Cardiac septum (tissue), 1 donor: ENCODE measurements around the gene COX20. TPM values are rescaled to one million over a fixed set of nuclear protein-coding genes. Genes with fewer than 3 reads are reported as not detected.
"Not testable (repeated sequence)": the region's sequence is repeated elsewhere in the genome, so short reads cannot be mapped to it uniquely, and the experiment has no call there.

ENCODE experiments used
- DNase-seq: peaks from one replicate; pipeline ENCODE4 v3.0.0-alpha.2; 2020; ENCODE audit warnings: low spot score
- intact Hi-C: fragments of 100-400 bp; cut with DNase I; formaldehyde crosslinking; loops from one replicate; pipeline ENCODE4 v1.14.0; 2022
- total RNA-seq: library from RNA; stranded (reverse); fragmentation: NEBNext Ultra II Directional; extraction: Animal tissue kit (Norgen Biotek cat#: 25700); gene quantifications from one replicate; pipeline ENCODE4 v1.2.1, GENCODE V29; 2021
- donor health status: DM: no; HTN: no; CAD: no.

Gene COX20
- total RNA-seq, 1 donor from 2014 or later = 83.7 TPM

DNA sequence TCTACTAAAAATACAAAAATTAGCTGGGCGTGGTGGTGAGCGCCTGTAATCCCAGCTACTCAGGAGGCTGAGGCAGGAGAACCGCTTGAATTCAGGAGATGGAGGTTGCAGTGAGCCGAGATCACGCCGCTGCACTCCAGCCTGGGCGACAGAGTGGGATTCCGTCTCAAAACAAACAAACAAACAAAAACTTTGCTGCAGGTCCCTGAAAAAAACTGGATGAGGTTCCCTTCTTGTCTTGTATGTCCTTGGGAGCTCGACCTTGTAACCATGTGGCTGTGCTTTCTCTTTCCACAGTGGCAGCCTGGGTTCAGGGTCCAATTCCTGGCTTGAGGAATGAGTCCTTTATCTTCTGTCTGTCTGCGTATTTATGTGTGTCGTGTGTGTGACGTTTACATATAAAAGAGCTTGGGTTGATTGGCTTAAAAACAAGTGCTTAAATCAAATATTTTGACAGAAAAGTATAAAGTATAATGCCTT, 18.0 kb upstream of the COX20 start:
- intact Hi-C loops = no loop called here
- no peak for DNase-seq

DNA sequence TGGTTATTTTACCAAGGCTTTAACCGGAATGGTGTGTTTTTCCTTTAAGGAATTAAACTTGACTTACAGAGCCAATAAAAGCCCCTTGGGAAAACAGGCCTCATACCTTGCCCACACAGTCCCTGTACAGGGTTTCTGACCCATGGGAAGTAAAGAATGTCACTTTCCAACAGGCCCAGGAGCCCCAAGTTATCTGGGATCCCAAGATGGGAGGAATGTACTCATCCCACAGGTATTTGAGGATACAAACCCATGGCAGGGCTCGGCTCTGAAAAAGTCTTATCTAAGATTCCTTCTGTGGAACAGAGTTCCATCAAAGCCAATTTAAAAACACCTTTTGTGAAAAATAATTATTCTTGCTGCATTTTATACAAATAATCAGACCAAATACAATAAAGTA, 15.3 kb upstream of the COX20 start:
- intact Hi-C loops = no loop called here
- no peak for DNase-seq

DNA sequence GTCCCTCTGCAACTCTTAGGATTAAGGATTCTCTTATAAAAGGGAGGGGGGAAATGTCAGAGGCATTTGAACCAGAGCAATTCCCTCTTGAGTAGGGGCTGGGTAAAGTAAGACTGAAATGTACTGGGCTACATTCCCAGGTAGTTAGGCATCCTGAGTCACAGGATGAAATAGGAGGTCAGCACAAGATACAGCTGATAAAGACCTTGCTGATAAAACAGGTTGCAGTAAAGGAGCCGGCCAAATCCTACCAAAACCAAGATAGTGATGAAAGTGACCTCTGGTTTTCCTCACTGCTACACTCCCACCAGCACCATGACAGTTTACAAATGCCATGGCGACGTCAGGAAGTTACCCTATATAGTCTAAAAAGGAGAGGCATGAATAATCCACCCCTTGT, 14.3 kb upstream of the COX20 start:
- intact Hi-C loops = no loop called here
- no peak for DNase-seq

DNA sequence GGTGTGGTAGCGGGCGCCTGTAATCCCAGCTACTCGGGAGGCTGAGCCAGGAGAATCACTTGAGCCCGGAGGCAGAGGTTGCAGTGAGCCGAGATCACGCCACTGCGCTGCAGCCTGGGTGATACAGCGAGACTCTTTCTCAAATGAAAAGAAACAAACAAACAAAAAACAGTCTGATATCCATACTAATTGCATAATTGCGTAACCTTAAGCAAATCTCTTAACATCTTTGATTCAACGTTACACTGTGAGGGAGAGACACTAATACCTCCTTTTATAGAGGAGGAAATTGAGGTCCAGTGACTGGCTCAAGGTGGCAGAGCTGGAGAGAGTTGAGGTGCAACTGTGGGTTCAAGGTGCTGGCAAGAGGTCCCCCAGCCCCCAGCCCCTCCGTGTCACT, 12.6 kb upstream of the COX20 start:
- no peak for DNase-seq
- intact Hi-C loops = no loop called here

DNA sequence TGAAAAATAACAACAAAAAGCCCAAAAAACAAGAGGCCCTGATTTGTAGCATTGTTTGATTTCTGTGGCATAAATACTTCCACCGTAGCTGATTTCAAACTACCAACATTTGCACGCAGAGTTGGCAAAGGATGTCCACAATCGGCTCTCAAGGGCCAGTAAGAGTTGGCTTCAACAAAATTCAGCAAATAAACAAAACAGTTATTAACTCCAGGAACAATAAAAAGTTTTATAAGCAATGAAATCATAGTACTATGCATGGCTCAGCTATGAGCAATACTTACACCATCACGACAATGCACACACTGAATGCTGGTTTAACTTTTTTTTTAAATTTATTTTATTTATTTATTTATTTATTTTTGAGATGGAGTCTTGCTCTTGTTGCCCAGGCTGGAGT, 8.7 kb upstream of the COX20 start:
- no peak for DNase-seq
- intact Hi-C loops = no loop called here

DNA sequence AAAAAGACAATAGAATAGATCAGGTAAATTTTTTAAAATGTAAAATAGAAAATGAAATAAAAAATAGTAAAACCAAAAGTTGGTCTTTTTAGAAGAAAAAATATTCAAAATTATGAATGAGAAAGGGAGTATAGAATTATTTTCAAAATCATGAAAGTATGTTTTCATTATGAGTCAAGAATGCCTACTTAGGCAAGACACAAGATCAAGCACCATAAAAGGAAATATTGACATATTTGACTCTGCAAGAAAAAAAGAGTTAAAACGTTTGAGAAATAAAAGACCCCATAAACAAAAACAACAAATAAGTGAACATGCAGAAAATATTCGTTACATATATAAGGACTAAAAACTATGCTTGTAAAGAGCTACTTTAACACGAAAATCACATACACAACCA, 4.8 kb upstream of the COX20 start:
- no peak for DNase-seq
- intact Hi-C loops = loop anchor here (10.0 kb wide), 1 partner anchor 366 kb away; the partner anchor contains the start of gene CATSPERE

DNA sequence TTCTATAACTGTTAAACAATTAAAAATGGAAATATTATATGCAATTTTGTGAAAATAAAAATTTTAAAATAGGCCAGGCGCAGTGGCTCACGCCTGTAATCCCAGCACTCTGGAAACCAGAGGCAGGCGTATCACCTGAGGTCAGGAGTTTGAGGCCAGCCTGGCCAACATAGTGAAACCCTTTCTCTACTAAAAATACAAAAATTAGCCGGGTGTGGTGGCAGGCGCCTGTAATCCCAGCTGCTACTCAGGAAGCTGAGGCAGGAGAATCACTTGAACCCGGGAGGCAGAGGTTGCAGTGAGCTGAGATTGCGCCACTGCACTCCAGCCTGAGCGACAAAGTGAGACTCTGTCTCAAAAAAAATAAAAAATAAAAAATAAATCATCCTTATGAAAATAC, 2.2 kb upstream of the COX20 start:
- intact Hi-C loops = loop anchor here (10.0 kb wide), 1 partner anchor 368 kb away; the partner anchor contains the start of gene CATSPERE
- not testable (repeated sequence) for DNase-seq

DNA sequence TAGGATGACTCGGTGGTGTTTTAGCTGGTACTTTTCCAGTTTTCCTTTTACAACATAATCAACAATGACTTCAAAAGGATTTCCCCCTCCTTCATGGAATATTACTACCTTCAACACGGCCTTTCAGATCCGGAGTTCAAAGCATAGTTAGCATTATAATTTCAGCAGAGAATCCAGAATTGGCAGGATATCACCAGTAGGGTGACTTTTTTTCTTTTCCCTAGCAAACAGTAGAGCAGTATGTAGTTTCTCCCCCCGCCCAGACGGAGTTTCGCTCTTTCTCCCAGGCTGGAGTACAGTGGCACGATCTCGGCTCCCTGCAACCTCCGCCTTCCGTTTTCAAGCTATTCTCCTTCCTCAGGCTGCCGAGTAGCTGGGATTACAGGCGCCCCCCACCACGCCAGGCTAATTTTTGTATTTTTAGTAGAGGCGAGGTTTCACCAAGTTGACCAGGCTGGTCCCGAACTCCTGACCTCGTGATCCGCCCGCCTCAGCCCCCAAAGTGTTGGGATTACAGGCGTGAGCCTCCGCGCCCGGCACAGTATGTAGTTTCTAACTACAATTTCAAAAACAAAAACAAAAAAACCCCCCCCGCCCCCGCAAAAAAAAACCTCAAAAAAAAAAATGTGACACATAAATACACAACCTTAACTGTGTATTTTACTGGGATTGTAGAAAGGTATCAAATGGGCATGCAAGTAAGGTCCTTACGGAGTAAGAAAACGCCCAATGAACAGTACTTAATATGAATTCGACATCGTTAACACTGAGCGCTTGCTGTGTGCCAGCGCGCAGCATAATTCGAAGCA, 1.5 kb upstream of the COX20 start:
- no peak for DNase-seq
- intact Hi-C loops = loop anchor here (2.0 to 10.0 kb wide), 2 partner anchors 209 to 369 kb away; partner anchors contain the start of gene CATSPERE

DNA sequence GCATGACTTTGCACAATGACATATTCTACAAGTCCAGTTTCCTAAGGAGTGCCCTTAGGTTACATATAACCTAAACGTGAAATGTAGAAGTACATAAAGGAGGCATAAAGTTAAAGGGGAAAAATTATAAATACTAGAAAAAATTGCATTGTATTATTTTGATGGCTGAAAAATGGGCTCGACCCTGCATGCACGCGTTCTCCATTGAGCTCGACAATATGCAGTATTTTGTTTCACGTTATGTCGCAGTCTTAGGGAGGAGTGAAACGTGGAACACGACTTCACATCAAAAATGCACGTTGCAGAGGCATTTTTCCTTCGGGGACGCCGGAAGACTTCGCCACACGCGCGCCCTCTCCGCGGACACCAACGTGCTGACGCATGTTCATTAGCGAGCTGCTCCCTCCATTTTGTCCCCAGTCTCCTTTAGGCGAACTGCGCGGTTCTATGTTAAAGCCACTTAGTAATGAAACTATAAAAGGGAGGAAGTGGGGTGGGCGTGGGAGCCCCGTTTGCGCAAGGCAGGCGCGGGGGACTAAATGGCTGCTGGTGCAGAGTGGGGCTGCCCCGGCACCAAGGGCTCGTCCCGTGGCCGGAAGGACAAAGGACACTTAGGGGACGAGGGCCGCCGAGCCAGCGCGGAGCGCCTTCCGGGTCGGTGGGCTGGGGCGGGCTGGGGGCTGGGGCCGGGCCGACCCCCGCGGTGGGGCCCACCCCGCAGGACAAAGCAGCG, 749 bp upstream of the COX20 start:
- intact Hi-C loops = loop anchor here (1.0 to 10.0 kb wide), 4 partner anchors 29 to 370 kb away; partner anchors contain the start of gene CATSPERE
- peak; percentile 93 for DNase-seq

DNA sequence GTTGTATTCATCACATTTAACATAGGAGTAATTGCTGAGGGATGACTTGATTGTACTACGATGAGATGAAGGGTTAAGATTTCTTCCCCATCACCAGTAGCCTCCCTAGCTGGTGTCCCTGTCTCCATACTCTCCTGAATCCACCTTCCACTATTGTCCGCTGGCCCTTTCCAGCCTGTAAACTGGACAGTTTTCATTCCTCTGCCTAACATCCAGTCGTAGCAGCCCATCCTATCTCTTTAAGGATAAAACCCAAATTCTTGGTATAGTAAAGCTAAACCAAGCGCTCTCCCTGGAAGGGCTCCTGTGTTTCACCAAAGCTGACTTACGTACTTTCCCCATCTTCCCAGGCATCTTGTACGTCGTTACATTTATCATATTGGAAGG, 670 bp downstream of the COX20 start:
- DNase-seq = no peak
- intact Hi-C loops = loop anchor here (10.0 kb wide), 1 partner anchor 371 kb away; the partner anchor contains the start of gene CATSPERE

DNA sequence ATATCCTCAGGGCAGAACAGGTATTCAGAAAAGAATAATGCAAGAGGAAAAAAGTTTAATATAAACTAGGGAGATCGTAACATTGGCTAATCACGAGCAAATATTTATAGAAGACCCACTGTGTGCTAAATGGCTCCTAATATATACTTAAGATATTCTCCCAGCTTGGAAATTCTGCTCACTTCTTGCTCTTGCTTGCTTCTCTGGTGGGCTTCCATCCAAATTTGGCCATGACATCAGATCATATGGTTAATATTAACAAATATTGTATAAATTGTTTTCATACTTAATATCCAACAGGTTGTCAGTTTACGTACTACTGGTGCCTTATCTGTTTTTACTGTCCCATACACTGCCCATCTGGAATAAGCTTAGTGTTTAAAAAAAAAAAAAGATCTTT, 1.1 kb downstream of the COX20 start:
- DNase-seq = no peak
- intact Hi-C loops = loop anchor here (10.0 kb wide), 1 partner anchor 372 kb away; the partner anchor contains the start of gene CATSPERE

DNA sequence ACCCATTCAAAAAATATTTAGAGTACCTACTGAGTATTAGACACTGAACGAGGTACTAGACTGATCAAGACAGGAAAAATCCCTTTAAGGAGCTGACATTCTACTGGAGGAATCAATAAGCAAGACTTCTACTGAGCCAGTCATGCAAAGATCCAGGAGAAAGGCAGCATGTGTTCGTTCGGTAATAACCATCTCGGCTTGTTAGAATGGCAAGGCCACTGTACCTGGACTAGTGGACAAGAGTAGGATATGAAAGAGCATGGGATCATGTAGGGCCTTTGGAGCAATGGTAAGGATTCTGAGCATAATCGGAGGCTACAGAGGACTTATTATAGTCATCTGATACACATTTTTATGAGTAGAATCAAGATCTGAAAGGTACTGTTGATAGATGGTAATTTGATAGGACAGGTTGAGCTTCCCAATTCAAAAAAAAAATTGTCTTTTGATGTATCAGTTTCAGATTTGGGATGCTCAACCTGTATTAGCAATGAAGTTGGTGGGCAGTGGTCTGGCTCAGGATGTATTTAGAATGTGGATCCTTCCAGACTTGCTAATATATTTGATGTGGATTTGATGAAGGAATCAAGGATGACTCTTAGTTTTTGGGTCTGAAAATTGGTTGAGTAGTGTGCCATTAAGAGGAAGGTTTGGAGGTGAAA, 2.3 kb downstream of the COX20 start:
- intact Hi-C loops = loop anchor here (10.0 kb wide), 1 partner anchor 373 kb away; the partner anchor contains the start of gene CATSPERE
- DNase-seq = no peak

DNA sequence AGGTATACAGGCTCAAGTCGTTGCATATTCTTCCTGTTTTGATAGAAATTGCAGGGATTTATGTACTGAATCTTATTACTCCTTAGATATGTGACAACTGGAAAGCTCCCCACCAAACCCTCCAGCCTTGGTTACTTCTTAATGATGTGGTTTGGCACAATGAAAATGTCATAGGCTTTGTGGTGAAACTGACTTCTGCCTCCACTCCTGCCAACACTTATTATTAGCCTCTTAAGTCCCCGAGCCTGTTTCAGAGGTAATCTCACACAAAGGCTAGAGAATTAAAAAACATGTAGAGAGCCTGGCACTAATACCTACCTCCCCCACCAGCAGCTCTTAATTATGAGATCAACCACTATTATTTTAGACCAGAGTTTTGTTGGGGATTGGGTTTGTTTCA, 4.2 kb downstream of the COX20 start:
- intact Hi-C loops = loop anchor here (10.0 kb wide), 1 partner anchor 375 kb away; the partner anchor contains the start of gene CATSPERE

DNA sequence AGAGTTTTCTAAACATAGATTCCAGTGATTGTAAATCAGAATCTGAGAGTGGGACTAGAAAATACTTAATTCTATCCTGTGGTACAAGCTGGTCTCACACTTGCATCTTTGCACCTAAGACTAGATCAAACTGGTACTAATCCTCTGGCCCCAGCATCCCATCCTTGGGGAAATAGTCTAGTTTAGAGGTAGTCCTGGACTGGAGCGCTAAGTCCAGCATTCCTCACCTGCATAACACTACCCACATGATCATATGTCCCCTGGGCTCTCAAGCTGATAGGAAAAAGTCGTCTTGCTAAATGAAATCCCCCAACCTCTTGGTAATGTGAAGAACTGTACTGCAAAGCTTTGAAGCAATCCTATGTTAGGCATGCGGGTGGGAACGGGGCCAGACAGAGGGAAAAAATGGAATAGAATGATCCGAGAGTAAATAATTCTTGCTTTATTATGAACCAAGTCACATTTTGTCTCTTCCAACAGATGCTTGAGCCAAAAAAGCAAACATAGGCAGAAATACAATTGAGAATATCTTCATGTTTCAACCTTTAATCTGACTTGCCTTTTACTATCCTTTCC, 4.8 kb downstream of the COX20 start:
- DNase-seq = no peak
- intact Hi-C loops = no loop called here

More for the DNA sequence above, 4.2 kb downstream of the COX20 start:
- no peak for DNase-seq

DNA sequence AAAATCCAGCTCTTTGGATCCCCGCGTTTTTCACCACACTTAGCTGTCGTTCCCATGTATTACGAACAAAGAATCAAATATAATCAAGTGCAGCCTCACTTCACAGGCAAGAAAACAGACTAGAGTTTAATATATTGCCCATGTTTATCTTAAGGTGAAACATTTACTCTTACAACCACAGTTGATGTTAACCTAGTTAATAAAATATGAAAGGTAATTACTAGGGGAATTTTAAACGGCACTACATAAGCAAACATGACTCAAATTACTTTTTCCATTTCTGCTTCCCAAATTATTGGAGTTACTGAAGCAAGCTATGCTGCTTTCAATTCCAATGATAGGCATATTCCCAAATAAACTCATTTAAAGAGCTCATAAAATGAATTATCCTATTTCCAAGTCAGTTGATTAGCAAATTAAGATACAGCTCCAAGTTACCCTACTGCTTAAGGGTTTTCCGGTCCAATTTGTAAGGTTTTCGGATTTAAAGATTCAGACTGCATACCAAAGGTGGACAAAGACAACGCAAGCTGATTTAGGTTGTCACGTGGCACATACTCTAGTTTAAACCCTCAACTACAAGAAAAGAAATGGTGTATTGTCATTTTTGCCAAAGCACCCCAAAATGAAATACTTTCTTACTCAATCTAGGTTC, 5.9 kb downstream of the COX20 start:
- intact Hi-C loops = no loop called here
- no peak for DNase-seq

DNA sequence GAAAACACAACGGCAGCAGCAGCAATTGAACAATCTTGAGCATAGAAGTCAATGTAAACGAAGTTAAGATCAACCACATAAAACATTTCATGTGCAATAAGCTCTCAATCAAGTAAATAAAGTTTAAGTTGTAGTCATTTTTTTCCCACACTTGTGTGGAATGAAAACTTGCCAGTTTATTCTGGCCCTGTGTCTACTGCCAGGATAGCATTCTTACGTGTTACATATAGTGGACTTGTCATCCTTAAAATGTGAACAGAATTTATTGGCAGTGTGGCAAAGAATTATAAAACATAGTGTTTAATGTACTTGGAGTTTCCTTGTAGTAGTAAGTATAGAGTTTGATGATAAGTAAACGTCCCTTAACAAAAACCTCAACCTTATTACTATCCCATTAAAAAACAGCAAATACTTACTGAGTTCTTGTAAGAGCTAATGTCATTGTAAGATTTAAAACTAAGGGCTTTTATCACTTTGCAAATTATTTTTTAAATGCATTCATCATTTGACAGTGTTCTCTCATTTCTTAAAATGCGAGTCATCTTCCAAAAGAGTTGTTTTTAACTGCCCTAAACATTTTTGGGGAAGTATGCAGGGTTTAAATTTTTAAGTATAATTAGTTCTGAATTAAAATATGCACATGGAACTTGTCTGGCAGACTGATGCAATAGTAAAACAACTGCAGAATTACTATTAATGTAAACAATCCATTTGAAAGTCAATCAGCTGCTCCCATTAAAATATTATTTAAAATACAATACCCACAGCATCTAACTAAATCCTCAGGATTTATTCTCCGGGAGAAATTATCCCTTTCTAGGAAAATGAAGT, 7.9 kb downstream of the COX20 start:
- DNase-seq = no peak
- intact Hi-C loops = no loop called here

DNA sequence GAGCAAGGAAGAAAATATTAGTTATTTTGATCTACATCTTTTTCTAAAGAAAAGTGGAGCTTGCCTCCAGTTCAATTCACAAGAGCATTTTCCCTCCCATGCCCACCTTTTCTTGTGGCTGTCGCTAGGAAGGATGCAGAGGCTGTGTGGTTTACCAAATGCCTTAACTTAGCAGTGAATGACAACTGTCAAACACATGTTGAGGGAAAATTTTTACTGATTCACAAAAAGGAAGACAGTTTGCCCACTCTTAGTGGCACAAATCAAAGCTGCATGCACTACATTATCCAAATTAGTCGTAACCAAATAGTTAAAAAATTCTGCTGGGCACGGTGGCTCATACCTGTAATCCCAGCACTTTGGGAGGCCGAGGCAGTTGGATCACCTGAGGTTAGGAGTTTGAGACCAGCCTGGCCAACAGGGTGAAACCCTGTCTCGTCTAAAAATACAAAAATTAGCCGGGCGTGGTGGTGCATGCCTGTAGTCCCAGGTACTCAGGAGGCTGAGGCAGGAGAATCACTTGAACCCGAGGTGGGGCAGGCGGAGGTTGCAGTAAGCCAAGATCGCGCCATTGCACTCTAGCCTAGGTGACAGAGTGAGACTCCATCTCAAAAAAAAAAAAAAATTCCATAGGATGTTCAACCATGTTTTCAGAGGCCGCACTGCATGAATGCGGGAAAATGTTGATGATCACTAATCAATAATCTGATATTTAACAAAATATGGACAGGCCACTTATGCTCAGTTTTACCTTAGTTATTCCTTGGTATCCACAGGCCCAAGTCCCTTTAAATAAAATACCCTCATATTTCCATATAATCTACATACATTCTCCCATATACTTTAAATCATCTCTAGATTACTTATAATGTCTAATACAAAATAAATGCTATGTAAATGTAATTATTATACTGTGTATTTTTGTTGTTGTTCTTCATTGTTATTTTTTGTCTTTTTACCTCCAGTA, 9.0 kb downstream of the COX20 start:
- intact Hi-C loops = no loop called here
- DNase-seq = no peak
